T-helper 17 cell (primary cell): ENCODE measurements around the gene TCP11. TPM values are rescaled to one million over a fixed set of nuclear protein-coding genes. Genes with fewer than 3 reads are reported as not detected.

Experiments used
- ATAC-seq: fragments of 150-1000 bp; cut with Tn5 transposase; 2 replicates; pipeline ENCODE4 v1.10.0; 2021; ENCODE audit warnings: mild to moderate bottlenecking, moderate library complexity
- DNase-seq, 3 donors: peaks; one replicate each; pipeline versions ENCODE4 v3.0.0 to v3.0.0-alpha.2; 2020 to 2021
- H3K9me3 ChIP-seq: one replicate; pipeline ENCODE4 v1.7.0; 2013; ENCODE audit warnings: low read length, mild to moderate bottlenecking; ENCODE audit not compliant: control insufficient read depth, poor library complexity, severe bottlenecking
- H3K27ac Mint-ChIP-seq: one replicate; pipeline ENCODE4 v1.8.0; 2022; ENCODE audit warnings: mild to moderate bottlenecking, moderate library complexity, mixed read lengths
- H3K27me3 Mint-ChIP-seq: one replicate; pipeline ENCODE4 v1.8.0; 2022; ENCODE audit warnings: mixed read lengths
- H3K36me3 Mint-ChIP-seq: one replicate; pipeline ENCODE4 v1.8.0; 2022; ENCODE audit warnings: low read depth, mixed read lengths
- H3K4me1 Mint-ChIP-seq: one replicate; pipeline ENCODE4 v1.8.0; 2022; ENCODE audit warnings: mild to moderate bottlenecking, mixed read lengths
- H3K4me3 Mint-ChIP-seq: one replicate; pipeline ENCODE4 v1.8.0; 2022; ENCODE audit warnings: mild to moderate bottlenecking, moderate library complexity, mixed read lengths
- total RNA-seq, 4 donors: library from RNA in 2 of 4; stranded (reverse) in 2 of 4; gene quantifications; one replicate each; pipeline ENCODE4 v1.2.3 and lab custom pipeline; 2022 to 2026

TCP11 gene
- total RNA-seq, 2 donors from 2014 or later, result not detected

GRCh38 chr6:35166520-35166919, 25.4 kb upstream of the TCP11 start:
- no peaks in the 10 kb centered on the region for H3K9me3 ChIP-seq
- Mint-ChIP-seq H3K27me3 (peaks cover 49% of the 10 kb centered on the region), H3K27ac (no peak overlapping the region), H3K36me3 (peaks cover 8% of the 10 kb centered on the region), H3K4me1 (no peaks in the 10 kb centered on the region), H3K4me3 (no peak overlapping the region)
- ATAC-seq (no peak), DNase-seq (no peak)

DNA sequence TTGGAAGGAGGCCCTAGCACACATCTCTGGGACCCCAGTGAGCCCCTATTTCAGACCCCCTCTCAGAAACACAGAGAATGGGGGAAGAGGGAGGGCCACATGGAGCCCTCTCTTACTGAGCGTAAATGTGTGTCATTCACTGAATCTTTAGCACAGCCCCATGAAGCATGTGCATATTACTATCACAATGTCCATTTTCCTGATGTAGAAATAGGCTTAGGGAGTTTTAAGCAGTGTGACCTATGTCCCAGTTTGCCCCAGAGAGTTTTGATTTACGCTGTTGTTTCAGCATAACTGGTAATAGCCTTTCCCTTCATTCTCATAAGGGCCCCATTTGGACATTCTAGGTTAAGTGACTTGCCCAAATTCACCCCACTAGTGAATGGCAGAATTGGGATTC, 25.0 kb upstream of the TCP11 start:
- no peak overlapping the region for H3K27ac Mint-ChIP-seq
- H3K4me3 Mint-ChIP-seq, result no peak overlapping the region
- ATAC-seq (no peak), DNase-seq (no peak)
- no peaks in the 10 kb centered on the region for H3K9me3 ChIP-seq
- peaks cover 52% of the 10 kb centered on the region for H3K27me3 Mint-ChIP-seq
- H3K36me3 Mint-ChIP-seq, result peaks cover 8% of the 10 kb centered on the region
- H3K4me1 Mint-ChIP-seq, result no peaks in the 10 kb centered on the region

DNA sequence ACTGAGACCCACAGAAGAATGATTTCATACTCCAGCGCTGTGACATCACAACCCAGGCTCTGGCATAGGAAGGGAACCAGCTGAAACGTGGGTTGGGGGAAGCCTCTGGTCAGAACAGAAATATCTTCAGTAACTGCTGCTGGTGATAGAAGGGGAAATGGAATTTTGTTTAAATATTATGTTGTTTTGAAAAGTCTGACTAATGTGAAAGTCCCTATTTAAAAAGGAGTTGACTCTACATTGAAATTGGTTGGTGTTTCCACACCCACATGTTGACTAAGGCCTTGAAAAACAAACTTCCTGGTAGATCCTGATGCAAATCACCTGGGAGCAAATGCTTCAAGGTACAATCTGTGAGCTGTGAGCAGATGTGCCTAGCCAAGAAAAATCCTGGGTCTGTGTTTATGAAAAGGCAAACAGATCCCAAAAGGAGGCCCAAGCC, 24.5 kb upstream of the TCP11 start:
- Mint-ChIP-seq H3K4me1 (no peaks in the 10 kb centered on the region), H3K27me3 (peaks cover 53% of the 10 kb centered on the region), H3K4me3 (no peak overlapping the region), H3K36me3 (peaks cover 8% of the 10 kb centered on the region), H3K27ac (no peak overlapping the region)
- DNase-seq (no peak), ATAC-seq (no peak)
- H3K9me3 ChIP-seq, result no peaks in the 10 kb centered on the region

GRCh38 chr6:35164868-35165267, 23.7 kb upstream of the TCP11 start:
- H3K36me3 Mint-ChIP-seq, result peaks cover 8% of the 10 kb centered on the region
- H3K9me3 ChIP-seq, result no peaks in the 10 kb centered on the region
- ATAC-seq, result no peak
- no peak overlapping the region for H3K27ac Mint-ChIP-seq
- no peaks in the 10 kb centered on the region for H3K4me1 Mint-ChIP-seq
- peaks cover 50% of the 10 kb centered on the region for H3K27me3 Mint-ChIP-seq
- DNase-seq, result no peak
- H3K4me3 Mint-ChIP-seq, result no peak overlapping the region

- H3K9me3 ChIP-seq, result no peaks in the 10 kb centered on the region
- H3K4me1 Mint-ChIP-seq, result no peaks in the 10 kb centered on the region
- H3K4me3 Mint-ChIP-seq, result no peak overlapping the region
- ATAC-seq, result no peak
- DNase-seq, result no peak
- H3K36me3 Mint-ChIP-seq, result peaks cover 3% of the 10 kb centered on the region
- no peak overlapping the region for H3K27ac Mint-ChIP-seq
- H3K27me3 Mint-ChIP-seq, result peaks cover 50% of the 10 kb centered on the region
Measured at GRCh38 chr6:35164277-35164676, 23.1 kb upstream of the TCP11 start.

GRCh38 chr6:35163836-35164235, 22.7 kb upstream of the TCP11 start:
- no peaks in the 10 kb centered on the region for H3K9me3 ChIP-seq
- peaks cover 50% of the 10 kb centered on the region for H3K27me3 Mint-ChIP-seq
- no peak overlapping the region for H3K4me3 Mint-ChIP-seq
- no peaks in the 10 kb centered on the region for H3K4me1 Mint-ChIP-seq
- no peak overlapping the region for H3K27ac Mint-ChIP-seq
- peaks cover 3% of the 10 kb centered on the region for H3K36me3 Mint-ChIP-seq
- DNase-seq (no peak), ATAC-seq (no peak)

DNA sequence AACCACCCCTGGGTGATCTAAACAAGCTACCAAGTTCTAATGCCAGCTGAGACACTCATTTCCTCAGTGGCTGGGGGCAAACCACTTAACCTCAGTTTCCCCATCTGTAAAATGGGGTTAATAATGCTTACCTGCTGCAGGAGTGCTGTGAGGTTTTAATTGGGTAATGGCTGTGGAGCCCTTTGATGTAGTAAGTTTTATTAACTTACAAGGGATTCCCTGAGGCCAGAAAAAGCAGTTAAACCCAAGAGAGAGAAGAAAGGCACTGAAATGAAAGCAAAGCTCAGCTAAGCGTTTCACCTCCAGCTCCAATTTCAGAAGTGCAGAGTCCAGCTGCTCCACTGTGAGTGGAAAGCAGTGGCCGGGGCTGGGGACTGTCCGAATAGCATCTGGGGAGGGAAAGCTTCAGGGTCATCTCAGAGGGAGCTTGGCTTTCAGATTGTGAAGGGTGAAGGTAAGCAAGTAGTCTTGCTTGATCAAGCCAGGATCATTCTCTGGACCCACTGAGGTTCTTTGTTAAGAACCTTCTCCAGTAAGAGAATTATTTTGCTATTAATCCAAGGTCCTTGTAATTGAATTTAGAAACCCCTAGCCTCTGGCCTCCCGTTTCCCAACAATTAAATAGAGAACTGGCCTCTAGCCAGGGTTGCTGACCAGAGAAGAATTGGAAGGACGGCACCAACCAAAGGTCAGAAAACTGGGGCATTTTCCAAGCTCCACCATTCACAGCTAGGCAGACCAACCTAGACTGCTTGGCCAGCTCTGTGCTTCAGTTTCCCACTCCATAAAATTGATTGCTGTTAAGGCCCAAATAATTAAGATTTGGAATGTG, 20.9 kb upstream of the TCP11 start:
- peaks cover 49% of the 10 kb centered on the region for H3K27me3 Mint-ChIP-seq
- DNase-seq (no peak), ATAC-seq (no peak)
- no peak overlapping the region for H3K4me3 Mint-ChIP-seq
- no peak overlapping the region for H3K27ac Mint-ChIP-seq
- H3K36me3 Mint-ChIP-seq, result peaks cover 3% of the 10 kb centered on the region
- H3K4me1 Mint-ChIP-seq, result no peaks in the 10 kb centered on the region
- no peaks in the 10 kb centered on the region for H3K9me3 ChIP-seq

DNA sequence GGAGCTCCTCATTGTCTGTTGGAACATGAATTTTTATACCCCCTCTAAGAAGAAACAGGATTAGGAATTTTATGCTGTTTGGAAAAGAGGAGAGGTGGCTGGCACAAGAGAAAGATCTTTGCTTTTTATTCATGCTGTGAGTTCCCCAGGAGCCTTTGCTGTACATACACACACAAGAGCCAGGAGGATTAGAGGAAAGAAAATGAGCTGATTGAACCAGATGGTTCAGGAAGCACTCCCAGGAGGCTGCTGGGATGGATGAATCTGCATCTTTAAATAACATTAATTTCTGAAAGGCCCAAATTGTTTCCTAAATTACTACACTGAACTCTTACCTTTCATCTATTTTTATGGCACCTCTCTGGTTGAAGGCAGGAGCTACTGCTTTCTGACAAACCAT, 20.1 kb upstream of the TCP11 start:
- H3K9me3 ChIP-seq, result no peaks in the 10 kb centered on the region
- H3K27ac Mint-ChIP-seq, result no peak overlapping the region
- no peak overlapping the region for H3K4me3 Mint-ChIP-seq
- peaks cover 49% of the 10 kb centered on the region for H3K27me3 Mint-ChIP-seq
- no peaks in the 10 kb centered on the region for H3K4me1 Mint-ChIP-seq
- DNase-seq (no peak), ATAC-seq (no peak)
- H3K36me3 Mint-ChIP-seq, result peaks cover 3% of the 10 kb centered on the region

DNA sequence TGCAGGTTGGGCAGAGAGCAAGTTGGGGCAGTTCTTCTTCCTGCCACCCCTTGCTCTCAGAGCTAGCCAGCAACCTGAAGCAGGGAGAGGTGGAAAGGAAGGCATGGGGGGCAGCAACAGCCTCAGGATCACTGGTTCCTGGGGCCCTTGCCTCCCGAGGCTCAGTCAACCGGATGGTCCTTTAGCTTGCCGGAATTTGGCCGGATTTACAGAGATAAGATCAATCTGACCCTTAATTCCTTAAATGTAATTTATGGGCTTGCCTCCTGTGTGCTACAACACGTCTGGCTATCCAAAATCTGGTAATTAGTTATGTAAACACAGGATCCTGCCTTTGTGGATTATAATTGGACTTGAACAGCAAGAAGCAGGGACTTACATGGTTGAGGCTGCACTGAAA, 19.5 kb upstream of the TCP11 start:
- peaks cover 54% of the 10 kb centered on the region for H3K27me3 Mint-ChIP-seq
- H3K4me3 Mint-ChIP-seq, result no peak overlapping the region
- no peak for DNase-seq
- no peak for ATAC-seq
- peaks cover 3% of the 10 kb centered on the region for H3K36me3 Mint-ChIP-seq
- no peaks in the 10 kb centered on the region for H3K9me3 ChIP-seq
- no peak overlapping the region for H3K27ac Mint-ChIP-seq
- no peaks in the 10 kb centered on the region for H3K4me1 Mint-ChIP-seq

DNA sequence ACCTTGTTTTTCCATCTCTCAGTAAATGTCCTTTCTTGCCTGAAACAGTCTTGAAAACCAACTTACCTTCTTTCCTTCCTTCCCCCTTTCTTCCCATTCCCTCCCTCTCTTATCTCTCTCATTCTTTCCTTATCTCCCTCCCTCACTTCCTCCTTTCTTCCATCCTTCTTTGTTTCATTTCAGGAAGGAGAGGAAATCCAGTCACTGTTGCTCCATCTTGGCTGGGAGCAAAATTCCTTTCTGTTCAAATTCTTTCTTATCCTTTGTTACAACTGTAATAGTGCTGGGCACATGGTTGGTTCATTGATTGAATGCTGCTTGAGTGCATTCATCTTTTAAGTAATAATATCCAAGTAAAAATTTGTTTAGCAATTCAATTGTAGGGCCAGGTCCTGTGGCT, 17.4 kb upstream of the TCP11 start:
- H3K27me3 Mint-ChIP-seq, result peaks cover 41% of the 10 kb centered on the region
- peaks cover 3% of the 10 kb centered on the region for H3K4me1 Mint-ChIP-seq
- H3K9me3 ChIP-seq, result no peaks in the 10 kb centered on the region
- H3K27ac Mint-ChIP-seq, result no peak overlapping the region
- no peak for ATAC-seq
- H3K36me3 Mint-ChIP-seq, result no peaks in the 10 kb centered on the region
- no peak overlapping the region for H3K4me3 Mint-ChIP-seq
- DNase-seq, result no peak

DNA sequence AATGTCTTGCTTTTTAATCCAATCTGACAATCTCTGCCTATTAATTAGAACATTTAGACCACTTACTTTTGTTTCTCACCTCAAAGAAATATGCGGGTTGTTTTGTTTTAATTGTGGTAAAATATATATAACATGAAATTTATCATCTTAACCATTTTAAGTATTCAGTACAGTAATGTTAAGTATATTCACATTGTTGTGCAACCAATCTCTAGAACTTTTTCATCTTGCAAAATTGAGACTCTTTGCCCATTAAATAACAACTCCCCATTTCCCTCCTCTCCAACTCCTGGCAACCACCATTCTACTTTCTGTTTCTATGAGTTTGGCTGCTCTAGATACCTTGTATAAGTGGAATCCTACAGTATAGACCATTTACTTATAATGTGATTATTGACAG, 13.8 kb upstream of the TCP11 start:
- Mint-ChIP-seq H3K4me1 (peaks cover 3% of the 10 kb centered on the region), H3K4me3 (no peak overlapping the region)
- DNase-seq, result no peak

GRCh38 chr6:35154262-35154661, 13.1 kb upstream of the TCP11 start:
- DNase-seq, result no peak
- Mint-ChIP-seq H3K4me1 (peaks cover 3% of the 10 kb centered on the region), H3K27me3 (peaks cover 25% of the 10 kb centered on the region), H3K36me3 (no peaks in the 10 kb centered on the region), H3K27ac (no peak overlapping the region), H3K4me3 (no peak overlapping the region)
- no peak for ATAC-seq
- no peaks in the 10 kb centered on the region for H3K9me3 ChIP-seq

More for the DNA sequence above, 13.8 kb upstream of the TCP11 start:
- peaks cover 23% of the 10 kb centered on the region for H3K27me3 Mint-ChIP-seq
- H3K27ac Mint-ChIP-seq, result no peak overlapping the region
- H3K36me3 Mint-ChIP-seq, result no peaks in the 10 kb centered on the region
- no peak for ATAC-seq
- H3K9me3 ChIP-seq, result no peaks in the 10 kb centered on the region

- ATAC-seq (no peak), DNase-seq (no peak)
- Mint-ChIP-seq H3K27ac (no peak overlapping the region), H3K27me3 (peaks cover 23% of the 10 kb centered on the region), H3K36me3 (no peaks in the 10 kb centered on the region), H3K4me1 (peaks cover 3% of the 10 kb centered on the region), H3K4me3 (no peak overlapping the region)
- H3K9me3 ChIP-seq, result no peaks in the 10 kb centered on the region
Measured at GRCh38 chr6:35152067-35152707, 11.0 kb upstream of the TCP11 start.

- Mint-ChIP-seq H3K27ac (no peak overlapping the region), H3K27me3 (peaks cover 23% of the 10 kb centered on the region), H3K36me3 (no peaks in the 10 kb centered on the region), H3K4me3 (no peak overlapping the region), H3K4me1 (peaks cover 3% of the 10 kb centered on the region)
- ATAC-seq, result no peak
- DNase-seq, result no peak
- H3K9me3 ChIP-seq, result no peaks in the 10 kb centered on the region
Measured at GRCh38 chr6:35151466-35151865, 10.3 kb upstream of the TCP11 start.
